ENCODE measurements around the gene PWWP2B.

PWWP2B gene

GRCh38 chr10:132416566-132417256 lies 19.7 kb downstream of the PWWP2B start:
- in situ Hi-C loops (cut with HindIII; ENCODE audit: low sequenced_read_pairs) = no loop called here

GRCh38 chr10:132417257-132417910 lies 20.4 kb downstream of the PWWP2B start:
- in situ Hi-C loops (cut with HindIII; ENCODE audit: low sequenced_read_pairs) = no loop called here

- in situ Hi-C loops (cut with HindIII; ENCODE audit: low sequenced_read_pairs) = no loop called here
These were observed 21.0 kb downstream of the PWWP2B start for GRCh38 chr10:132417957-132418441.

GRCh38 chr10:132418527-132419416 lies 21.8 kb downstream of the PWWP2B start:
- in situ Hi-C loops (cut with HindIII; ENCODE audit: low sequenced_read_pairs) = no loop called here

- in situ Hi-C loops (cut with HindIII; ENCODE audit: low sequenced_read_pairs) = no loop called here
These were observed 22.8 kb downstream of the PWWP2B start for GRCh38 chr10:132419538-132420468.

- in situ Hi-C loops (cut with HindIII; ENCODE audit: low sequenced_read_pairs) = no loop called here
These were observed 23.5 kb downstream of the PWWP2B start for GRCh38 chr10:132420469-132420980.

- in situ Hi-C loops (cut with HindIII; ENCODE audit: low sequenced_read_pairs) = no loop called here
These were observed 24.2 kb downstream of the PWWP2B start for GRCh38 chr10:132420981-132421846.

- in situ Hi-C loops (cut with HindIII; ENCODE audit: low sequenced_read_pairs) = no loop called here
These were observed 25.1 kb downstream of the PWWP2B start for GRCh38 chr10:132421847-132422751.

GRCh38 chr10:132422903-132423825 lies 26.2 kb downstream of the PWWP2B start:
- in situ Hi-C loops (cut with HindIII; ENCODE audit: low sequenced_read_pairs) = no loop called here

- in situ Hi-C loops (cut with HindIII; ENCODE audit: low sequenced_read_pairs) = no loop called here
These were observed 27.2 kb downstream of the PWWP2B start for GRCh38 chr10:132423966-132424861.

- in situ Hi-C loops (cut with HindIII; ENCODE audit: low sequenced_read_pairs) = no loop called here
These were observed 28.2 kb downstream of the PWWP2B start for GRCh38 chr10:132425029-132425756.

- in situ Hi-C loops (cut with HindIII; ENCODE audit: low sequenced_read_pairs) = no loop called here
These were observed 28.8 kb downstream of the PWWP2B start for GRCh38 chr10:132425757-132426155.

GRCh38 chr10:132427006-132427771 lies 30.2 kb downstream of the PWWP2B start:
- in situ Hi-C loops (cut with HindIII; ENCODE audit: low sequenced_read_pairs) = no loop called here

GRCh38 chr10:132427939-132428367 lies 31.0 kb downstream of the PWWP2B start:
- in situ Hi-C loops (cut with HindIII; ENCODE audit: low sequenced_read_pairs) = no loop called here

All from endothelial cell of hepatic sinusoid (primary cell).